ENCODE results near the gene PET100.

The PET100 gene

DNA sequence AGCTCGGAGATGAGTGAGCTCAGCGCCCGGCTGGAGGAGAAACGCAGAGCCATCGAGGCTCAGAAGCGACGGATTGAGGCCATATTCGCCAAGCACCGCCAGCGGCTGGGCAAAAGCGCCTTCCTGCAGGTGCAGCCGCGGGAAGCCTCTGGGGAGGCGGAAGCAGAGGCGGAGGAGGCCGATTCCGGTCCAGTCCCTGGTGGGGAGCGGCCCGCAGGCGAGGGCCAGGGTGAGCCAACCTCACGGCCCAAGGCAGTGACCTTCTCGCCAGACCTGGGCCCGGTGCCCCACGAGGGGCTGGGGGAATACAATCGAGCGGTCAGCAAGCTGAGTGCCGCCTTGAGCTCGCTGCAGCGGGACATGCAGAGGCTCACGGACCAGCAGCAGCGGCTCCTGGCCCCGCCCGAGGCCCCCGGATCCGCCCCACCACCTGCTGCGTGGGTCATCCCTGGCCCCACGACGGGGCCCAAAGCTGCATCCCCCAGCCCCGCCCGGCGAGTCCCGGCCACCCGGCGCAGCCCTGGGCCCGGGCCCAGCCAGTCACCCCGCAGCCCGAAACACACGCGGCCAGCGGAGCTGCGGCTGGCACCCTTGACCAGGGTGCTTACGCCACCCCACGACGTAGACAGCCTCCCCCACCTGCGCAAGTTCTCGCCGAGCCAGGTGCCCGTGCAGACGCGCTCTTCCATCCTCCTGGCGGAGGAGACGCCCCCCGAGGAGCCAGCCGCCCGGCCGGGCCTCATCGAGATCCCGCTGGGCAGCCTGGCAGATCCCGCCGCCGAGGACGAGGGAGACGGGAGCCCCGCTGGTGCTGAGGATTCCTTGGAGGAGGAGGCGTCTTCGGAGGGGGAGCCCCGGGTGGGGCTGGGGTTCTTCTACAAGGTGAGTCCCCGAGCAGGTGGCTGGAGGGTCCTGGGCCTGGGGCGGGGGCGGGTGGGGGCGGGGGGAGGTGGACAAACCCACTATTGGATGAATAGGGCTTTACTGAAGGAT, 17.0 kb upstream of the PET100 start:
- no peak for DNase-seq

DNA sequence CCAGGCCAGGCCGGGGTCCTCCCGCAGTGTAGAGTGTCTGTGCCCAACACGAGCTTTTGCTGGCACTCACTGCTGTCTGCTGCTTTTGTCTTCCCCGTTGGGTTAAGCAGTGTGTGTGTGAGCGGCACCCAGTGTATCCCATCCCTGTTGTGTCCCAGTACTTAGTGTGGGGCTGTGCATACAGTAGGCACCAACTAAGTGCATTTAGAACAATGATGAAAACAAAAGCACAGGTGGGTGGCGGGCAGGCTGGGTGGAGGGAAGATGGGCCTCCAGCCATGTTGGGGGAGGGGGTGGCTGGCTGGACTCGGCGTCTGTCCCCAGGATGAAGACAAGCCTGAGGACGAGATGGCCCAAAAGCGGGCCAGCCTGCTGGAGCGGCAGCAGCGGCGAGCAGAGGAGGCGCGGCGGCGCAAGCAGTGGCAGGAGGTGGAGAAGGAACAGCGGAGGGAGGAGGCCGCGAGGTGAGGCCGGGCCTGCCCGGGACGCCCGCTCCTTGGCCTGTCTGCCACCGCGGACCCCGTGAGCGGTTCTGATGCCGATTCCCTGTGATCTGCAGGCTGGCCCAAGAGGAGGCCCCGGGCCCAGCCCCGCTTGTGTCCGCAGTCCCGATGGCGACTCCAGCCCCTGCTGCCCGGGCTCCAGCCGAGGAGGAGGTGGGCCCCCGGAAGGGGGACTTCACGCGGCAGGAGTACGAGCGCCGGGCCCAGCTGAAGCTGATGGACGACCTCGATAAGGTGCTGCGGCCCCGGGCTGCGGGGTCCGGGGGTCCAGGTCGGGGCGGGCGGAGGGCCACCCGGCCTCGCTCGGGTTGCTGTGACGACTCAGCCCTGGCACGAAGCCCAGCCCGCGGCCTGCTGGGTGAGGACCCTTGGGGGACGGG, 14.5 kb upstream of the PET100 start:
- no peak for DNase-seq

DNA sequence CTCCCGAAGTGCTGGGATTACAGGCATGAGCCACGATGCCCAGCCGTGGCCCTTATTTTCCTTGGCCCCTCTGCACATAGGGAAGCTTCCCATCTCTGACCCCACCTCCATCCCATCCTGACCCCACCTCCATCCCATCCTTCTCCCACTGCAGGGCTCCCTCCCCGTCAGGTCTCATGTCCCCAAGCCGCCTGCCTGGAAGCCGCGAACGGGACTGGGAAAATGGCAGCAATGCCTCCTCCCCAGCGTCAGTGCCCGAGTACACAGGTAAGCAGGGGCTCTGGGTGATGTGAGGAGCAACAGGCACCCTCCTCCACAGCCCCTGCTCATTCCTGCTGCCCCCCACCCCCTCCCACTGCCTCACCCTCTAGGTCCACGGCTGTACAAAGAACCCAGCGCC, 12.4 kb upstream of the PET100 start:
- no peak for DNase-seq

DNA sequence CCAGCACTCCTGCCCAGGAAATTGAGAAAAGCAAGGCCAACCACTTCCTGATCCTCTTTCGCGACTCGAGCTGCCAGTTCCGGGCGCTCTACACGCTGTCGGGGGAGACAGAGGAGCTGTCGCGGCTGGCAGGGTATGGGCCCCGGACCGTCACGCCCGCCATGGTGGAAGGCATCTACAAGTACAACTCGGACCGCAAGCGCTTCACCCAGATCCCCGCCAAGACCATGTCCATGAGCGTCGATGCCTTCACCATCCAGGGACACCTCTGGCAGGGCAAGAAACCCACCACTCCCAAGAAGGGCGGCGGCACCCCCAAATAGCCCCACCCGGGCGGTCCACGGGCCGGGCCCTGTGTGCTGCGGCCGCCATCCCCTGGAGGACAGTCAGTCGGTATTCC, 11.9 kb upstream of the PET100 start:
- no peak for DNase-seq

DNA sequence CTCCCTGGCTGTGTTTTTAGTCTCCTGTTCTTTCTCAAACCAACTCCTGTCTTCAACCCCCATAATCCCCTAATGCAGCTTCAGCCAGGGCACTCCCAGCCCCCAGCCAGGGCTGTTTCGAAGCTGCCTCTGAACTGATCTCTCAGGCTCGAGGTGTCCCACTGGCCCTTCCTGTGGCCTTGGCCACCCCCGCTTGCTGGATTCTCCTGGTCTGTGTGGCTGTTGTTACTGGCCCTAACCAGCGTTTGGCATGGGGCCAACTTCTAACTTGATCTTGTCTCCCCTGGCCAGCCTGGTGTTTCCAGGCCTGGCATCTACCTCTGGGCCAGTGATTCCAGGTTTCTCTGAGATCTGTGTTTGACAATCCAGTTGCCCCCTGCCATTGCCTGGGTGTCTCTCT, 11.2 kb upstream of the PET100 start:
- no peak for DNase-seq

DNA sequence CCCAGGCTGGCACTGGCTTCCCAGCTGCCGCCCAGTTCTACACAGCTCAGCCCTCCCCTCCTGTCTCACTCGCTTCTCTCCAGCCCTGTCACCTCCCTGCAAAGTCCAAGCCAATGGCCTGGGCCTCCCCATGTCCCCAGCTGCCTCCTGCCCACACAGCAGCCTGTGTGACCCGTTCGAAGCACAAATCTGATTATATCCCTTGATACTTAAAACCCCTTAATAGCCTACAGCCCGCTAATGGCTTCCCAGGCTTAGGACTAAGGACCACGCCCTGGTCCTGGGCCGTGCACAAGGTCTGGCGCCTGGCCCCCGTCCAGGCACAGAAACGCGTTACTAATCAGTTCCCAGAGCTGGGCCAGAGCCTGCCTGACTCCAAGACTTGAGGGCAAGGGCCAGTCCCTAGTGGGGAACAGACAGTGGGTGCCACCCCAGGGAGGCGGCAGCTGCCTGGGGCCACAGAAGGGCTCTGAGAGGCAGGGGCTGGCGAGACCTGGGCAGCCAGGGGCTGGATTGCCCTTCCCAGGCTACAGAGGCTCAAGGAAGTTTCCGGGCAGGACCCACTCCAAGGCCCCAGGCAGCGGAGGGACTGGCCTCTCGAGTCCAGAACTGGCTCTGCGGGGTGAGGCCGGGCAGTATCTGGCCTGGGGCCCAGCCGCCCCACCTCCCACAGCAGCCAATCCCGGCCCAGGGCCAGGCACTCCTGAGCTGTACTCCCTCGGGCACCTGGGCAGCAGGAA, 10.7 kb upstream of the PET100 start:
- DNase-seq: no peak

DNA sequence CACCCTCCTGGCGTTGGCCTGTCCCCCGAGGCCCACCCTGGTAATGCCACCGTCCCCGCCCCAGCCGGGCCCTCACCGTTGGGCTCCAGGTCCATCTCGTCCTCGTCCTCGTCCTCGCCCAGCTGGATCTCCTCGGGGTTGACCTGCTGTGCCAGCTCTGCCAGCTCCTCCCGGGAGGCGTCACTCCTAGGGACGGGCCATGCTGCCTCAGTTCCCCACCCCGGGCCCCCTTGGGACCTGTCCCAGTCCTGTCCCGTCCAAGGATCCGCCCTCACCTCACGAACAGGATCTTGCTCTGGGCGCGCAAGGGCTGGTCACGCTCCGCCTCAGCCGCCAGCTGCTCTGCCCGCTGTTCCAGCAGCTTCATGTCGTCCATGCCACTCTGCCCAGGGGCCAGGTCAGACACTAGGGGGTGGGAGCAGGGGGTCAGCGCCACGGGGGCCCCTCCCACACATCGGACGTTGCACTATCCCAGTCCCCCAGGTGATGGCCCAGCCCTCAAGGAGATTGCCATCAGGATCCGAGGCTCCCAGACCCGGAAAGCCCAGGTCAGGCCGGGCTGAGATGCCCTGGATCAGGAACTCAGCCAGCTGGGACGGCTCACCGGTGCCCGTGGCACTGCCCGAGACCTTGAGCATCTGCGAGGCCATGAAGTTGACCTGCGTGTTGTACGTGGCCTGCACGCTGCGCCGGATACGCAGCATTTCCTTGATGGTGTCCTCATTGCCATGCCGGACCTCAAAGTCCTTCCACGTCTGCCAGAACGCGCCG, 9.7 kb upstream of the PET100 start:
- no peak for DNase-seq

DNA sequence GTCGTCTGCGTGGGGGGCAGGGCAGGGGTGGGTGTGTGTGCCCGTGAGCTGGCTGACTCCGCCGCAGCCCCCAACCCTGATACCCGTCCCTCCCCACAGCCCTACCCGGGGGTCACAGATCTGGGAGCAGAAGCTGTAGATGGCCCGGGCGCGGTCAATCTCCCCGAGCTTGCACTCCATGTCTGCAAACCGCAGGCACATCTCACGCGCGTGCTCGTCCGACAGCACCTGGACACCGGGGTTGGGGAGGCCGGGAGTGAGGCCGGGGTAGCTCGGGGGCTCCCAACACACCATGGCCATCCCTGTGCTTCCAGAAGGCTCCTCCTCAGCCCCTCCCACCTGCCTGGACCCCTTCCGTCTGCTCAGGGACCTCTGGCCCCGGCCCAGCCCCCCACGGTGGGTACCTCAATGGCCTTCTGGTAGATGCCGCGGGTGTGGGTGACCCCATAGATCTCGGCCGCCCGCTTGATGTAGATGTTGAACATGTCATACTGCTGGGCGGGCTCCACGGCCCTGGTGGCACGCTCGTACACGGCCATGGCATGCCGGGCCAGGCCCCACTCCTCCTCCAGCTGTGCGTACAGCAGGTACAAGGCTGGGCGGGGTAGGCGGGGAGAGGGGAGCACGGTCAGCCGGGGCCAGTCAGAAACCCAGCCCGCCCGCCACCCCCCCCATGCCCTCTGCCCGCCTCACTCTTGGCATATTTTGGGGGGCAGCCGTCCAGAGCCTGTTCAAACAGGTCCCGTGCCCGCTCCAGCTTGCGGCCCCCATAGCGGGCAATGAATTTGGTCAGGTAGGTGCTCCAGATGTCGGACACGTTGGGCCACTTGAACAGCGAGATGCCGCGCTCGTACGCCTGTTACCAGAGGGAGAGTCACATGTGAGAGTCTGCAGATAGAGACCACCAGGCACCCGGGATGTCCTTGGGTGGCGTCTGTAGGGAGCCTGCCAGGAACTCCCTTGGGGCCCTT, 8.9 kb upstream of the PET100 start:
- no peak for DNase-seq

DNA sequence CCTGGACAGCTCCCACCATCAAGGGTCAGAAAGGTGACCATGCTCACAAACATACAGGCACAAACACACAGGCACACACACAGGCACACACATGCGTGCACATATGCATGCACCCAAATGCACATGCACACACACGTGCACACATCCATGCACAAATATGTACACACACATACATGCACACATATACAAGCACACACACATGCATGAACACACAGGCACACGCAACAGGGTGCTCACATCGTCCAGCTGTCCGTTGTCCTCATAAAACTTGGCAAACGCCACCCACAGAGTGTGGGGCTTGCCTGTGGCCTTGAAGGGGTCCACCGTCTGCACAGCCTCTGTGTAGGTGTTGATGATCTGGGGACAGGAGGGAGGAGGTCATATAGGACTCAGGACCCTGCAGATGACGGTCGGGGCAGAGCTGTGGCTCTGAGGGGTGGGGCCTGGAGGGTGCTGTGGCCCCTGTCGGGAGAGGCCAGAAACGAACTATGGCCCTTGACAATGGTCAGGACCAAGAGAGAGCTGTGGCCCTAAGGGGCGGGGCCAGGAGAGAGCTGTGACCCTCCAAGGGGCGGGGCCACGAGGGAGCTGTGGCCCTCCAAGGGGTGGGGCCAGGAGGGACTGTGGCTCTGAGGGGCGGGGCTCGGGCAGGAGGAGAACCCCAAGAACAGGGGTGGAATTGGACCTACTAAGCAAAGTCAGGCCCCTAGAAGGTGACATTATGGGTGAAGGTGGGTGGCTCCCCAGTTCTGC, 6.5 kb upstream of the PET100 start:
- DNase-seq: no peak

DNA sequence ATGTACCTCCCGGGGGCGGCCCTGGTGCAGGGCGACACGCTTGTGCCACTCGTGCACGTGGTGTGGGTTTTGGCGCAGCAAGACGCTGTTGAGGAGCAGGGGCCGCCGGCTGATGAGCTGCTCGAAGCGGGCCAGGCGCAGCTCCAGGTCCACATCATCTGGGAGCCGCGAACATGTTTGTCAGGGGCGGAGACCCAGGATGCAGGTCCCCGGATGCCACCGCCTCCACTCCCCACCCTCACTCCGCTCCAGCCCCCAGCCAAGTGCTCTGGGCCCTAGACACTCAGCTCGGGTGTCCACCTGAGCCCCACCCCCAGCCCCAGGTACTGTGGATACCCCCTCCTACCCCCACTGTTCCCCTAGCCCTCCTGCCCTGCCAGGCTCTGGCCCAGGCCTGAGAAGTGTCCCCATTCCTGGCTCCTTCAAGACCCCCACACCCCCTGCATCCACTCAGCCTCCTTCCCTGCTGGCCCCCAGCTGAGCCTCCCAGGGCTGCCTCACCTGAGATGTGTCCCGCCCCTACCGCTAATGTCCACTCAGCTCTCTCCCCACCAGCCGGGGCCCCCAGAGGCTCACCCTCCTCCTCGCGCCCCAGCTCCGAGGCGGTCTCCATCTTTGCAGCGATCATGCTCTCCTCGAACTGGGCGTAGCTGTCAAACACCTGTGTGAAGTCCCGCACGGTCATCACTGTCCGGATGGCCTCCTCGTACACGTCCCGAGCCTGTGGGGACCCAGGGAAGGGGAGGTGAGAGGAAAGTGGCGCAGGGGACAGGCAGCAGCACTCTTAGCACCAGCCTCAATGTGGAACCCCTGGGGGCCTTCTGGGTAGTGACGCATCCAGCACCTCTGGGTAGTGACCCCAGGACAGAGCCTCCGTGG, 5.6 kb upstream of the PET100 start:
- DNase-seq: no peak

DNA sequence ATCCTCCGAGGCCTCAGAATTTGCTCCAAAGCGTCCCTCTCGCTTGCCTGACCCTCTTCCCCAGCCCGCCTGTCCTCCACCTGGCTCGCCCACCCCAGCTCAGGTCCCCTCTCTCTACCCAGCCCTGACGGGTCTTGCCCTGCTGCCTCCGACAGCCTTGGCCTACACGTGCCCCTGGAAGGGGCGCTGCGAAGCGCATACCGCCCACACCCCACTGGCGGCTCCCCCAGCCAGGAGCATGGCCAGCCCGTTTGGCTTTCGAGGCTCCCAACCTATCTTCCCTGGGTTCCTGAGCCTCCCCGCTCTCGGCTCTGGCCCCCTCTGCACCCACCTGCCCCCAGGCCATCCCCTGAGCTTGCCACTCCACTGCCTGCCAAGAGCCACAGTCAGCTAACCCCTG, 4.8 kb upstream of the PET100 start:
- DNase-seq: no peak

DNA sequence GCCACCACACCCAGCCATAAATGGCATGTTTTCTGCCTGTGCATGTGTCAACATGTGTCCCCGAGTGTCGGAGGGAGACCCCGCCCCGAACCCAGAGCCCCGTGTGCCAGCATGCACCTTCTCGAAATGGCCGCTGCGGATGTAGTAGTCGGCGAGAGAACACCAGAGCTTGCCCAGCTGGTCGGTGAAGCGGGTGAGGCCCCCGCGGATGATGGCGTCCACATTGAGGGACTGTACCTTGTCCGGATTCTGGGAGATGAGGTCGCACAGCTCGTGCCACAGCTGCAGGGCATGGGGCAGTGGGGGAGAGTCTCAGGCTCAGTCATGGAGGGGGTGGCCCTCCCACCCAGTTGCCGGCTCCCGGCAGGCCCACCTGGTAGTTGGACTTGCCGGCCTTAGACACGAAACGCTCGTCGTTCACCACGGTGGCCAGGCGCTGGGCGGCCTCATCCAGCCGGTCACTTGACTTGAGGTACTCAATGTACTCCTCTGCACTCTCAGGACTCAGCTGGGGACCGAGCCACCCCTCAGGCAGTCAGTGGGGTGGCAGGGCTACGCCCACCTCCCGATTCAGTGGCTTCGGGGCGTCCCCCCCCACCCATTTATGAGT, 3.7 kb upstream of the PET100 start:
- no peak for DNase-seq

DNA sequence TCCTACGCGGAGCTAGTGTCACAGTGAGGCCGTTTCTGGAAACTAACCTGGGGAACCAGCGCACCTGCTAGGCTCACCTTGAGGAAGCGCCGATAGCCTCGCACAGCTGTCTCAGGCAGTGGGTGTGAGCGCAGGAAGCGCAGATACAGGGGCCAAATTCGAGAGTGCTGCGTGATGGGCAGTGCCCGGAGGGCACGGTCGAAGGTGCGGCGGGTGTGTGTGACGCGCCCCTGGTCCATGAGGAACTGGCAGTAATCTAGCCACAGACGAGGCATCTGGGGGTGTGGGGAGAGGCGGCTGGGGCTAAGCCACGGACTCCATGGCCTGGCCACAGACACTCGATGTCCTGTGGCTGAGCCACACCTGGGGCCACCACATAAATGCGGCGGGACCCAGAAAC, 2.4 kb upstream of the PET100 start:
- DNase-seq: no peak

DNA sequence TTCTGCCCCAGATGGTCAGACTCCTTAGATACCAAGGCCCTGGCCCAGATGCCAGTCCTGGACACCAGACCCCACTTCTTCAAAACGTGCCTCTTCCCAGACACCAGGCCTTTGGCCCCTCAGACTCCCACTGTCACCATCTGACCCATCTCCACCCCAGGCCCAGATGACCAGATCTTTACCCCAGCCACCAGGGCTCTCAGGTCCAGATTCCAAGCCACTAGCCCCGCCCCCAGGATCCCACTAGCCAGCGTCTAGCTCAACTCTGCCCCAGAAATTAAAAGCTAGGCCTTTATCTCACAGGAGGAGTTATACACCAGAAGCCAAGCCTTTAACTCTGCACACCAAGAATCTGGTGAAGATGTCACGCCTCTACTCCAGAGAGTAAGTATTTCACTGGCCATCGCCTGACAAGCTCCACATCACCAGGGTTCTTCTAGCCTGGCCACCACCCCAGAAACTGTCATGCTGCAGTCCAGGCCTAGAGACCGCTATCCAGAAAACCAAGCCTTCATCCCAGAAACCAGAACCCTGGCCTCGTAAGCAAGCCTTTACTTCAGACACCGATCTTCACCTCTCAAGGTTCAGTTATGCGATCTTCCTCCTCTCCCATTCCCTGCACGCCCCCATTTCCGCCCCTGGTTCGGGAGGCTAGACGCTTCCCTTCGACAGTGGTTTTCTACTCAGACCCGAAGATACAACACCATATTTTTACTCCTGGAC, 843 bp upstream of the PET100 start:
- DNase-seq: no peak

DNA sequence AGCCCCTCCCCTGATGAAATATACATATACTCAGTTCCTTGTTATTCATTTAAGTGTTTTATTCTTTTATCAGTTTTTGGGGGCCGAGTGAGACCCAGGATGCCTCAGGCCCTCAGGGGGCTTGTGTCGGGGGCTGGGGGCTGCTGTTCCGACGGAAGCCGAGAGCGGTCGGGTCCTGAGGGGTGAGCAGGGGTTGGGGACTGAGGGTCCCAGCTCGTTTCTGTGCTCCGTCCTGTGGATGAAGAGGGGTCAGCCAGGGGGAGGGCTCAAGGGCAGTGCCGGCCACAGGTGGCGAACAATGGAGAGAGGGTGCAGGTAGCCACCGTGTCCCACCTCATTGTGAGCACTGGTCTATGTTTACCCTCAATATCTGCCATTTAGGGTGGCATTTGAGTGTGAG, 2.0 kb downstream of the PET100 start:
- no peak for DNase-seq

DNA sequence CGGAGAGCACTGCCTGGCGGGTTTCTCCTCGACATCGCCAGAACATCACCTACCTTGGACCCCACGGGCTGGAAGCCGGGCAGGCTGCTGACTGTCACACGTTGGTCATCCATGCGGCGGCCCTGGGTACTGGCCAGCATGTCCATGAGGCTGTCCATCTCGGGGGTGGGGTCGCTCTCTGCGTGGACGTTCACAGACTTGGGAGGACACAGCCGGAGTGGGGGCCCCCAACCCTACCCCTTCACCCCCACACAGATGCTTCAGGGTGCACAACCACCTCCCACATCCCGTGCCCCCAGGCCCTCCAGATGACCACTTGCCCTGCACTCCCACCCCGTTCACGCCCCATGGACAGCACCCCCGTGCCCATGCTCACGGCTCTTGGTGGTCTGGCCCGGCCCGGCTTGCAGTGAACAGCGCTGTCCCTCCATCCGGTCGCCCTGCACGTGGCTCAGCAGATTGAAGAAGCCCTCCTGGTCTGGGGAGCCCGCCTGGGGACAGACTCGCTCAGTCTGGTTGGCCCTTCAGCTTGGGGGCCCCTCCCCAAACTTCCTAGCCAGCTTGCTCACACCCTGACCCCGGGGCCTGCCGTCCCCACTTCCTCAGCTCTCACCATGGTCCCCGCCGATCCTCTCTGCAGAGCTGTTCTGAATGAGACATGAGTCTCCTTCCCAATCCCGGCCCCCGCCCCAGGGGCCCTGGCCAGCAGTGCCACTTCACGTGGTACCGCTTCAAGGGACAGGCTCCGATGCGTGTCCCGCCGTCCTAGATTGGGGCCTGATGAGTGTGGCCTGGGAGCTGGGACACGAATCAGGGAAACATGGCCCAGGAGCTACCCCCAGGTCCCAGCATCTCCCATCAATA, 3.0 kb downstream of the PET100 start:
- no peak for DNase-seq

DNA sequence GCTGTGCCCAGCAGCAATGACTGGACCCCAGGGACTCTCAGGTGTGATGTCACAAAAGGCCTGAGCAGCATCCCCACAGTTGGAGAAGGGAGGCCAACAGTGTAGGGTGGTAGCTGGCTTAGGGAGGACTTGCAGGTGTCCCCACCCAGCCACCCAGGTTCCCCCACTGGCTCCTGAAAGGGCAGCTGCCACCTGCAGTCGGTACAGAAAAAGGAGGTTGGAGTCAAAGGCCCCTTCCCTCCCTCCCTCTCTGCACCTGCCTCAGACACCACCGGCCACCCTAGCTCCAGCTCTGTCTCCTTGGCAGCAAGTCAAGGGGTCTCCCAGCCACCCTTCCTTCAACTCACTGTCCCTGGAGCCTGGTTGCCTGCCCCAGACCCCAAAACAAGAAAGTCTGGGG, 4.1 kb downstream of the PET100 start, which contains the start of gene PCP2:
Gene PCP2 (minus strand): TSS at position 22 of the 400 bp plus-strand sequence. CDS start 262 bp downstream, outside the sequence.
- DNase-seq: no peak

All from stimulated activated CD4-positive, alpha-beta T cell treated with anti-CD3 and anti-CD28 coated beads, Interleukin-4, amount 100 ng/mL, for 24 hours (primary cell).